Measurements from ENCODE around the gene TNFRSF4. TPM values are rescaled to one million over a fixed set of nuclear protein-coding genes. Genes with fewer than 3 reads are reported as not detected.

TNFRSF4 gene
- total and polyA plus RNA-seq, 10 of the 15 experiments (the other 5 are each of a cell fraction or from before 2014, with no cell fraction given): 0.05 to 7.3 (median 2.5) TPM; not detected in 1

DNA sequence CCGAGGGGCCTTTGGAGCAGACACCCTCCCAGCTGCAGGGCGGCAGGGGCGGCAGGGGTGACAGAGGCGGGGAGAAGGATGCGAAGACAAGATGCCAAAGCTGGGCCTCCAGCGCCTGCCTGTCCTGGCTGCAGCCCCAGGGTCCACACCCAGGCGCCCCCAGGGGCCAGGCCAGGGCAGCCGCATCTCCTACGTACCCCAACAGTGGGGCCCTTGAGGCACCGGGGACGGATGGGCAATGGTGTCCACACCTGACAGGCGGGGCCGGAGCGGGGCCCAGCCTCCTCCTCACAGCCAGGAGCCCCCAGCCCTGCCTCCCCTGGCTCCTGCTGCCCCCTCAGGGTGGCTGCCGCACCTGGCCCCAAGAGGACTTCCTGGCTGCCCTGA is 25.3 kb upstream of the TNFRSF4 start (continued):
- TF ChIP-seq CBX5 (IDR thresholded peaks at IDR 0.05; ENCODE audit: low read depth) (no peak), SIX5 (IDR thresholded peaks at IDR 0.05; ENCODE audit: low read depth, low read length, severe bottlenecking) (no peak), NR2C1 (IDR thresholded peaks at IDR 0.05) (no peak), SP1 (IDR thresholded peaks at IDR 0.05; ENCODE audit: low read depth, low read length) (no peak)

DNA sequence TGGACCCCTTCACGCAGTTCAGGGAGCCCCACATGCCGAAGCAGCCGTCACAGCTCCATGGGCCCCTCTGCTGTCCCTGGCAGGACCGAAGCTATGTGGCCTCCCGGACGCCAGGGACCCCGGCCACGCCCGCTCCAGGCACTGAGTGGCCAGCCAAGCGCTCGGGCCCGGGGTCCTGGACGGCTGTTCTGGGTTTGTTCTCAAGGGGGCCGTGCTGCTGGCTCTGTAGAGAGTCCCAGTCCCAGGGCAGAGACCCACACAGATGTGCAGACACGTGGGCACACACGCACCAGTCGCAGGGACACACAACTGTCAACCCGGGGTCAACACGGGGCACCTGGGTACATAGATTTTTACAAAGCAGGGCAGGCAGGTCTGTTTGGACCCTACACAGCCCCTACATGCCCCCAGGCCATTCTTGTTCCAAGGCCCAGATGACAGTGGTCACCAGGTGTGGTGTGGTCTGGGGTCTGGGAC is 24.8 kb upstream of the TNFRSF4 start:
- H3K4me3 ChIP-seq: no peak overlapping the region
- H3K4me1 ChIP-seq (ENCODE audit: control insufficient read depth, insufficient read depth, low read length): no peaks in the 10 kb centered on the region
- WGBS (ENCODE audit: insufficient coverage, insufficient replicate concordance, low lambda C conversion rate, missing lambda C conversion rate): 57% methylated on average over 18 of the region's 19 CpGs
- DNase-seq (ENCODE audit: low read depth, low spot score) (no peak), FAIRE-seq (no peak), ATAC-seq (no peak)
- no peak for TF ChIP-seq TCF7 (IDR thresholded peaks at IDR 0.05; ENCODE audit: borderline replicate concordance)
- TF ChIP-seq STAT3 (IDR thresholded peaks at IDR 0.05; ENCODE audit: low read depth, low read length): no peak
- TF ChIP-seq SMARCA5 (IDR thresholded peaks at IDR 0.05): no peak
- no peak for TF ChIP-seq NFYA (IDR thresholded peaks at IDR 0.05; ENCODE audit: borderline replicate concordance, low read depth, low read length)
- TF ChIP-seq MYC (IDR thresholded peaks at IDR 0.05; ENCODE audit: insufficient read depth, insufficient read length, insufficient replicate concordance, low read length, severe bottlenecking): no peak
- TF ChIP-seq RCOR1 (conservative IDR thresholded peaks at IDR 0.05; ENCODE audit: low read depth, low read length): no peak
- no peak for TF ChIP-seq POLR2AphosphoS2 (IDR thresholded peaks at IDR 0.05; ENCODE audit: low read depth, low read length)
- TF ChIP-seq, protein P1, sequence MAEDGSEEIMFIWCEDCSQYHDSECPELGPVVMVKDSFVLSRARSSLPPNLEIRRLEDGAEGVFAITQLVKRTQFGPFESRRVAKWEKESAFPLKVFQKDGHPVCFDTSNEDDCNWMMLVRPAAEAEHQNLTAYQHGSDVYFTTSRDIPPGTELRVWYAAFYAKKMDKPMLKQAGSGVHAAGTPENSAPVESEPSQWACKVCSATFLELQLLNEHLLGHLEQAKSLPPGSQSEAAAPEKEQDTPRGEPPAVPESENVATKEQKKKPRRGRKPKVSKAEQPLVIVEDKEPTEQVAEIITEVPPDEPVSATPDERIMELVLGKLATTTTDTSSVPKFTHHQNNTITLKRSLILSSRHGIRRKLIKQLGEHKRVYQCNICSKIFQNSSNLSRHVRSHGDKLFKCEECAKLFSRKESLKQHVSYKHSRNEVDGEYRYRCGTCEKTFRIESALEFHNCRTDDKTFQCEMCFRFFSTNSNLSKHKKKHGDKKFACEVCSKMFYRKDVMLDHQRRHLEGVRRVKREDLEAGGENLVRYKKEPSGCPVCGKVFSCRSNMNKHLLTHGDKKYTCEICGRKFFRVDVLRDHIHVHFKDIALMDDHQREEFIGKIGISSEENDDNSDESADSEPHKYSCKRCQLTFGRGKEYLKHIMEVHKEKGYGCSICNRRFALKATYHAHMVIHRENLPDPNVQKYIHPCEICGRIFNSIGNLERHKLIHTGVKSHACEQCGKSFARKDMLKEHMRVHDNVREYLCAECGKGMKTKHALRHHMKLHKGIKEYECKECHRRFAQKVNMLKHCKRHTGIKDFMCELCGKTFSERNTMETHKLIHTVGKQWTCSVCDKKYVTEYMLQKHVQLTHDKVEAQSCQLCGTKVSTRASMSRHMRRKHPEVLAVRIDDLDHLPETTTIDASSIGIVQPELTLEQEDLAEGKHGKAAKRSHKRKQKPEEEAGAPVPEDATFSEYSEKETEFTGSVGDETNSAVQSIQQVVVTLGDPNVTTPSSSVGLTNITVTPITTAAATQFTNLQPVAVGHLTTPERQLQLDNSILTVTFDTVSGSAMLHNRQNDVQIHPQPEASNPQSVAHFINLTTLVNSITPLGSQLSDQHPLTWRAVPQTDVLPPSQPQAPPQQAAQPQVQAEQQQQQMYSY (CRISPR knock-in tag; IDR thresholded peaks at IDR 0.05): no peak
- no peak for TF ChIP-seq SIN3A (IDR thresholded peaks at IDR 0.05; ENCODE audit: low read depth, low read length)
- no peak for TF ChIP-seq BACH1 (IDR thresholded peaks at IDR 0.05; ENCODE audit: borderline replicate concordance)
- TF ChIP-seq, protein P2, sequence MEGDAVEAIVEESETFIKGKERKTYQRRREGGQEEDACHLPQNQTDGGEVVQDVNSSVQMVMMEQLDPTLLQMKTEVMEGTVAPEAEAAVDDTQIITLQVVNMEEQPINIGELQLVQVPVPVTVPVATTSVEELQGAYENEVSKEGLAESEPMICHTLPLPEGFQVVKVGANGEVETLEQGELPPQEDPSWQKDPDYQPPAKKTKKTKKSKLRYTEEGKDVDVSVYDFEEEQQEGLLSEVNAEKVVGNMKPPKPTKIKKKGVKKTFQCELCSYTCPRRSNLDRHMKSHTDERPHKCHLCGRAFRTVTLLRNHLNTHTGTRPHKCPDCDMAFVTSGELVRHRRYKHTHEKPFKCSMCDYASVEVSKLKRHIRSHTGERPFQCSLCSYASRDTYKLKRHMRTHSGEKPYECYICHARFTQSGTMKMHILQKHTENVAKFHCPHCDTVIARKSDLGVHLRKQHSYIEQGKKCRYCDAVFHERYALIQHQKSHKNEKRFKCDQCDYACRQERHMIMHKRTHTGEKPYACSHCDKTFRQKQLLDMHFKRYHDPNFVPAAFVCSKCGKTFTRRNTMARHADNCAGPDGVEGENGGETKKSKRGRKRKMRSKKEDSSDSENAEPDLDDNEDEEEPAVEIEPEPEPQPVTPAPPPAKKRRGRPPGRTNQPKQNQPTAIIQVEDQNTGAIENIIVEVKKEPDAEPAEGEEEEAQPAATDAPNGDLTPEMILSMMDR (IDR thresholded peaks at IDR 0.05 in 2 of 3, conservative IDR thresholded peaks at IDR 0.05 in 1 of 3; ENCODE audit: control insufficient read depth in 2 of 3, extremely low read depth in 1 of 3, insufficient read depth in 1 of 3, low read depth in 3 of 3, low read length in 3 of 3): no peak
- no peak for TF ChIP-seq TARDBP (IDR thresholded peaks at IDR 0.05; ENCODE audit: borderline replicate concordance)
- TF ChIP-seq ZNF274 (IDR thresholded peaks at IDR 0.05; ENCODE audit: insufficient read depth, insufficient read length): no peak
- no peak for TF ChIP-seq MTA2 (IDR thresholded peaks at IDR 0.05; ENCODE audit: low read depth)
- TF ChIP-seq ESRRA (IDR thresholded peaks at IDR 0.05; ENCODE audit: low read length): no peak
- H3K27me3 ChIP-seq (replicated peaks in 1 of 2; ENCODE audit: control insufficient read depth in 2 of 2, insufficient read depth in 2 of 2, low read length in 1 of 2): no peaks in the 10 kb centered on the region
- in situ Hi-C loops (cut with MboI) (no loop called here), intact Hi-C loops (cut with micrococcal nuclease; ENCODE audit: unreplicated experiment) (no loop called here)
- CTCF ChIA-PET: interaction anchor here (1.4 kb wide), 1 partner anchor 116 kb away, joined by 4 read pairs; no protein-coding TSS in a partner anchor
- no peak overlapping the region for H3K9ac ChIP-seq (ENCODE audit: control insufficient read depth, insufficient read depth, low read length)
- H3K9me3 ChIP-seq (replicated peaks; ENCODE audit: control insufficient read depth, insufficient read depth, low read length): no peaks in the 10 kb centered on the region; the same call in 2 of the 3 replicates
- no peaks in the 10 kb centered on the region for H3K79me2 ChIP-seq (ENCODE audit: control insufficient read depth, insufficient read depth, low read length)
- H3K36me3 ChIP-seq (ENCODE audit: control insufficient read depth in 2 of 2, insufficient read depth in 2 of 2, low read length in 1 of 2): no peaks in the 10 kb centered on the region
- SMC1A ChIA-PET (ENCODE audit: uncharacterized antibody, unreplicated experiment): interaction anchor here (1.1 kb wide), 1 partner anchor 26 kb away, joined by 3 read pairs; no protein-coding TSS in a partner anchor
- RAD21 ChIA-PET (ENCODE audit: unreplicated experiment): no interaction called here
- H4K20me1 ChIP-seq (ENCODE audit: control insufficient read depth, insufficient read depth): no peaks in the 10 kb centered on the region
- H3K4me2 ChIP-seq (ENCODE audit: control insufficient read depth, insufficient read depth): no peak overlapping the region
- BruUV-seq (replicated peaks): no TSS peak
- H2AFZ ChIP-seq (ENCODE audit: control insufficient read depth, low read depth, low read length): no peak overlapping the region
- no peak overlapping the region for H3K27ac ChIP-seq (ENCODE audit: control insufficient read depth, insufficient read depth)
- POLR2A ChIA-PET: no interaction called here
